RWPE2 (cell line): ENCODE data around the gene SOS1.

ENCODE experiments used
- ATAC-seq: fragments of 200-7000 bp; cut with Tn5 transposase; 3 replicates; pipeline ENCODE4 v1.9.1; 2021; ENCODE audit warnings: low read depth
- DNase-seq: peaks from one replicate; pipeline ENCODE4 v3.0.0-alpha.2; 2020; ENCODE audit warnings: low spot score
- H3K27ac ChIP-seq: fragments of 450-650 bp; 2 replicates; pipeline ENCODE4 v1.5.1; 2017; ENCODE audit warnings: mild to moderate bottlenecking; ENCODE audit not compliant: poor library complexity, severe bottlenecking
- H3K27me3 ChIP-seq: fragments of 250-450 bp; sonication (Bioruptor Pico); 2 replicates; pipeline ENCODE4 v1.5.1; 2021; ENCODE audit warnings: mild to moderate bottlenecking, moderate library complexity; ENCODE audit not compliant: insufficient read depth, poor library complexity, severe bottlenecking
- H3K36me3 ChIP-seq: fragments of 250-450 bp; sonication (Bioruptor Pico); 2 replicates; pipeline ENCODE4 v1.5.1; 2020; ENCODE audit warnings: low read depth, mild to moderate bottlenecking, moderate library complexity
- H3K4me1 ChIP-seq: fragments of 250-450 bp; sonication (Bioruptor Pico); 2 replicates; pipeline ENCODE4 v1.5.1; 2021; ENCODE audit warnings: mild to moderate bottlenecking, moderate library complexity; ENCODE audit not compliant: insufficient read depth, poor library complexity, severe bottlenecking
- H3K4me3 ChIP-seq: fragments of 250-450 bp; sonication (Bioruptor Pico); 2 replicates; pipeline ENCODE4 v1.5.1; 2021; ENCODE audit warnings: mild to moderate bottlenecking, moderate library complexity; ENCODE audit not compliant: severe bottlenecking
- H3K9me3 ChIP-seq: fragments of 250-450 bp; sonication (Bioruptor Pico); 2 replicates; pipeline ENCODE4 v1.5.1; 2021; ENCODE audit warnings: mild to moderate bottlenecking, moderate library complexity; ENCODE audit not compliant: severe bottlenecking
- CTCF ChIP-seq: fragments of 450-650 bp; IDR thresholded peaks from one replicate; pipeline ENCODE4 v1.5.1; 2017; ENCODE audit warnings: mild to moderate bottlenecking, moderate library complexity; ENCODE audit not compliant: poor library complexity, severe bottlenecking

The SOS1 gene

GRCh38 chr2:38981670-38982357 lies 139.0 kb downstream of the SOS1 start:
- Histone ChIP-seq H3K4me3 (no peak overlapping the region), H3K27ac (no peak overlapping the region), H3K9me3 (no peaks in the 10 kb centered on the region), H3K4me1 (no peaks in the 10 kb centered on the region), H3K27me3 (no peaks in the 10 kb centered on the region), H3K36me3 (peaks cover 5% of the 10 kb centered on the region; the same call in 1 of the 2 replicates)
- ATAC-seq, result no peak
- no peak for DNase-seq
- no peak for TF ChIP-seq CTCF

- no peaks in the 10 kb centered on the region for H3K27me3 ChIP-seq
- no peaks in the 10 kb centered on the region for H3K4me1 ChIP-seq
- no peak overlapping the region for H3K27ac ChIP-seq
- no peak for ATAC-seq
- no peak for TF ChIP-seq CTCF
- peaks cover 3% of the 10 kb centered on the region; the same call in 1 of the 2 replicates for H3K36me3 ChIP-seq
- H3K9me3 ChIP-seq, result no peaks in the 10 kb centered on the region
- DNase-seq, result no peak
- no peak overlapping the region for H3K4me3 ChIP-seq
Measured at GRCh38 chr2:38981003-38981669, 139.7 kb downstream of the SOS1 start.

GRCh38 chr2:38978908-38979307 lies 141.9 kb downstream of the SOS1 start:
- DNase-seq, result no peak
- no peak overlapping the region for H3K27ac ChIP-seq

GRCh38 chr2:38978296-38978903 lies 142.5 kb downstream of the SOS1 start:
- DNase-seq, result no peak
- TF ChIP-seq CTCF, result no peak
- ATAC-seq, result no peak
- H3K9me3 ChIP-seq, result no peaks in the 10 kb centered on the region
- no peaks in the 10 kb centered on the region for H3K36me3 ChIP-seq
- no peaks in the 10 kb centered on the region for H3K27me3 ChIP-seq
- H3K4me1 ChIP-seq, result no peaks in the 10 kb centered on the region
- H3K4me3 ChIP-seq, result no peak overlapping the region
- no peak overlapping the region for H3K27ac ChIP-seq

More at GRCh38 chr2:38978908-38979307, 141.9 kb downstream of the SOS1 start:
- no peaks in the 10 kb centered on the region for H3K36me3 ChIP-seq
- no peaks in the 10 kb centered on the region for H3K27me3 ChIP-seq
- no peak overlapping the region for H3K4me3 ChIP-seq
- H3K9me3 ChIP-seq, result no peaks in the 10 kb centered on the region
- TF ChIP-seq CTCF, result no peak
- no peaks in the 10 kb centered on the region for H3K4me1 ChIP-seq
- no peak for ATAC-seq
